ENCODE data around the gene MXD1. TPM values are rescaled to one million over a fixed set of nuclear protein-coding genes. Genes with fewer than 3 reads are reported as not detected.

The MXD1 gene
- 6.3 and 24.7 TPM in 2 replicates for total RNA-seq

GRCh38 chr2:69914950-69915945, at the start of gene MXD1:
Gene MXD1, plus strand, starts transcription at chr2:69915109. Its CDS starts 222 bp downstream, at chr2:69915331.

DNA sequence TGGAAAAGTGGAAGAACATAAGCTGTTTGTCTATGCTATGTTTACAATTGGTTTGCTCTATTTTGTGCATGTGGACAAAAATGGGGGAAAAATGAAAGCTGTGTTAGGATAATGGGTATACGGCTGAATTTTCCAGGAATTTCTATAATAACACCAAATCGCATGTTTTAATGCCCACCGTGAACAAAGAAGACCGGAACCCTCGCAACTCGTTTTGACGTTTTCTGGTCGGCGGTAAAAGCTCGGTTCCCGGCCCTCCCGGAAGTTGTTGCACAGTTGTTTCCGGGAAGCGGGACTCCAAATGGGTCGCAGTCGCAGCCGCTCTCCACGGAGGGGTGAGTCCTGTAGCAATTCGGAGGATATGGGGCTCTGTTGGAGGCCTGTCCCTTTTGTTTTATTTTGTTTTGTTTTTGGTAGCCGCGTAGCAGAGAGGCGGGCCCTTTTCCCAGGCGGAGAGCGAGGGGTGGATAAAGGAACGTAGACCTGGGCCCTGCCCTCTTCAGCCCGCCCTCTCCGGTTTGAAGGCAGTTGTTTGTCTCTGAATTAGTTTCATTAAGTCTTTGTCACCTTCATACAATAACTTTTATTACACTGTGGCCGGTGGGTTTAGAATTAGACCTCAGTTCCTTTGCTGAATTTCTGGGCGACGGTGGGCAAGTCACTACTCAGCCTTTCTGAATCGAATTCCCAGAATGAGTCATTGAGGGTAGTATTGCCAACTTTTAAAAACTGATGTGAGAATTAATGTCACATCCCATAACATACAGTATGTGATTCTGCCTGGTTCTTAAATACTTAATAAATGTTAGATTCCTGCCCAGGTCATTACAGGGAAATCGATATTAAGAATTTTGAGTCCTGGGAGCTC, 21.0 kb upstream of the MXD1 start, which contains the start of gene SNRNP27:
Gene SNRNP27, plus strand, starts transcription at position 273 of the 868 bp plus-strand sequence. Its CDS starts 29 bp downstream, at position 302.

GRCh38 chr2:69961496-69961895, 46.6 kb downstream of the MXD1 start, which contains the start of gene ASPRV1:
Gene ASPRV1, minus strand, starts transcription at chr2:69961631. Its CDS starts 195 bp downstream, at chr2:69961436.

Small RNA genes lying within 50 kb of the gene (small RNA-seq; reads per million reads assigned to genes)
- not detected for gene RPL23AP92 (ENCODE audit: low replicate concordance)

Other genes with a start within 250 kb of the MXD1 start
- gene ANXA4, start 173.0 kb upstream of the MXD1 start, total RNA-seq, result 24.1 and 32.8 TPM in 2 replicates
- 9.6 and 10.7 TPM in 2 replicates for gene GMCL1, start 85.4 kb upstream of the MXD1 start, total RNA-seq
- gene SNRNP27, start 21.2 kb upstream of the MXD1 start, total RNA-seq, result 29.6 and 46.4 TPM in 2 replicates
- 0.22 and 0.29 TPM in 2 replicates for gene ASPRV1, start 46.5 kb downstream of the MXD1 start, total RNA-seq
- 66.4 and 74.8 TPM in 2 replicates for gene PCBP1, start 172.4 kb downstream of the MXD1 start, total RNA-seq